Measurements from ENCODE around the gene KIAA1210.
"Not testable (repeated sequence)": the region's sequence is repeated elsewhere in the genome, so short reads cannot be mapped to it uniquely, and the experiment has no call there.

Gene KIAA1210

DNA sequence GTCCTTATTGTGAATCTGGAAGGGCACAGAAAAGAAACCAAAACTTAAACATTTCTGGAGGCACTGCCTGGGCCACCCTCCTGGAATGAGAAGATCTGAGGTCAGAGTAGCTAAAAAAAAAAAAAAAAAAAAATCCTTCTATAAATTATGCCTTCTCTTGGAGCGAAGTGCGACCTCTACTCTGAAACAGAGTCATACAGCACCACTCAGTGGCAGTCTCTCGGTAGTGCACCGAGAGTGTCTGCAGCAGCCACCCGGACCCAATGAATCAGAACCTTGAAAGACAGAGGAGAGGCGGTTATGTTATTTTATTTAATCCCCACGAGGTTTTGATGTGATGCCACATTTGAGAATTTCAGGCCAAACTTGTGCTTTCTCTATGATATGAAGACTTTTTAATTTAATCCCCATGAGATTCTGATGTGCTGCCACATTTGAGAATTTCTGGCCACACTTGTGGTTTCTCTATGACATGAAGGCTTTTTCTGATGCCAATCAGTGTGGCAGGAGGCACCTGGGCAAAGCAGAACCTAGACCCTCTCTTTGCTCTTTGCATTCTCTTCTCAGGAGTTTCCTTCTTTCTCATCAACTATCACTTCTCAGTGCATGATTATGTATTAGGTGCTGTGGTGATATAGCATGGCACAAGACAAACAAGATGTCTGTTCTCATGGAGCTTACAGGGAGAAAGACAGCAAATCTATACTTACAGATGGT lies 60.4 kb downstream of the KIAA1210 start:
- FAIRE-seq = no peak

DNA sequence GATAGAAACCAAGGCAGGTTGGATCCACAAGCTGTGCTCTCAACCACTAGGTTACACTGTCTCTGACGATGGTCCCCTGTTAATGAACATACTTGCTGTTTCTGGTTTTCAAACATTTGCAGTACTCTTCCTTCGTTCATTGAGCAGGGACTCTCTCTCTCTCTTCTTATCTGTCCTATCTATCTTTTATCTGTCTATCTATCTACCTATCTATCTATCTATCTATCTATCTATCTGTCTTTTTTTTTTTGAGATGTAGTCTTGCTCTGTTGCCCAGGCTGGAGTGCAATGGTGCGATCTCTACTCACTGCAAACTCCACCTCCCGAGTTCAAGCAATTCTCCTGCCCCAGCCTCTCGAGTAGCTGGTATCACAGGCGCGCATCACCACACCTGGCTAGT lies 64.2 kb downstream of the KIAA1210 start:
- TF ChIP-seq TAF1 (IDR thresholded peaks at IDR 0.05; ENCODE audit: borderline replicate concordance, low read depth, low read length) = no peak
- no peak for TF ChIP-seq POLR2AphosphoS5 (IDR thresholded peaks at IDR 0.05; ENCODE audit: low read depth, low read length)
- no peak for TF ChIP-seq POLR2A (IDR thresholded peaks at IDR 0.05; ENCODE audit: low read depth, low read length)
- no peak for FAIRE-seq

More for the DNA sequence above, 60.4 kb downstream of the KIAA1210 start:
- no peak for DNase-seq (ENCODE audit: insufficient read length)
- TF ChIP-seq POLR2AphosphoS5 (IDR thresholded peaks at IDR 0.05; ENCODE audit: low read depth, low read length) (no peak), POLR2A (IDR thresholded peaks at IDR 0.05; ENCODE audit: low read depth, low read length) (no peak), TAF1 (IDR thresholded peaks at IDR 0.05; ENCODE audit: borderline replicate concordance, low read depth, low read length) (no peak)

DNA sequence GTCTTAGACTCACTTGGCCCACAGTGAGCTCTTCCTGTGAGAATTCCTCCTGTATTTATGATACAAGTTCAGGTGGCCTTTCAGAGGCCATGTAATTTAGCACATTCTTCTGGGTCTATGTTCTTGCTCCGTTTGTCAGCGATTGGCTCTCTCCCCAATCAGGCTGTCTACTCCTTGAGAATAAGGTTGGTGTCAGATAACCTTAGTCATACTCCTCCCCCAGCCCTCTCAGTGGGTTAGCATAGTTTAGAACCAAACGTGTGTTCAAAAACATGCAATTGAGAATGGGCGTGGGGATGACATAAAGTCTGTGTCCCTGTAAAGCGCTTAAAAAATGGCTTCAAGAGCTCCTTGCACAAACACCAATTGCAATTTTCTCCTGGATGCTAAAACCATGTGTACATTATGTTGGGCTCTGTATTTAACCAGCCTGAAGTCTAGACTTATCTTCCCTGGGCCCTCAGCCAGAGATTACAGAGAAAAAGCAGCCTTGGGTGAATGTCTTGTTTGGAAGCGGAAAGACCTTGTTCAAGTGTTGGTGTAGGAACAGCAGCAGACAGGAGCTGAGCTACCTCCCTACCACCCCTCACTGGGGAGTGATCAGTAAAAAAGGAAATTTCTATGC lies 64.8 kb downstream of the KIAA1210 start:
- TF ChIP-seq POLR2A (IDR thresholded peaks at IDR 0.05; ENCODE audit: low read depth, low read length) = no peak
- no peak for TF ChIP-seq TAF1 (IDR thresholded peaks at IDR 0.05; ENCODE audit: borderline replicate concordance, low read depth, low read length)
- no peak for TF ChIP-seq POLR2AphosphoS5 (IDR thresholded peaks at IDR 0.05; ENCODE audit: low read depth, low read length)
- FAIRE-seq (no peak), DNase-seq (ENCODE audit: insufficient read length) (no peak)

More for the DNA sequence above, 64.2 kb downstream of the KIAA1210 start:
- DNase-seq (ENCODE audit: insufficient read length) = no peak

DNA sequence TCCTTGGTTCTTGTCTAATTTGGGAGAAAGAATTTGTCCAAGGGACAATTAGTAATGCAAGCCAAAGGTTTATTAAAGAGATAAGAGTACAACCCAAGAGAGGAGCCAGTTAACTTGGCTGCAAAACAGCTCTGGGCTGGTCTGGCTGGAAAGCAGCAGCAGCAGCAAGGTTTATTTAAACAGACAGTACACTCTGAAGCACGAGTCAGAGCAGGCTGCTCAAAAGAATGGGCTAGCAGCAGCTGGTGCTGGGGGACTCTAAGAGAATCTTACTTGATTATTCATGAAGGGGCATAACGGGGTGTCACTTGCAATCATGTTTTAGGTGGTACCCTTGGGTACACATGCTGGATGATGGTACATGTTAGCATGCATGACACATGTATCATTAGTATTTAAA lies 71.9 kb downstream of the KIAA1210 start:
- no peak for FAIRE-seq
- TF ChIP-seq POLR2AphosphoS5 (IDR thresholded peaks at IDR 0.05; ENCODE audit: low read depth, low read length) = no peak
- TF ChIP-seq TAF1 (IDR thresholded peaks at IDR 0.05; ENCODE audit: borderline replicate concordance, low read depth, low read length) = no peak
- no peak for TF ChIP-seq POLR2A (IDR thresholded peaks at IDR 0.05; ENCODE audit: low read depth, low read length)
- DNase-seq (ENCODE audit: insufficient read length) = no peak

DNA sequence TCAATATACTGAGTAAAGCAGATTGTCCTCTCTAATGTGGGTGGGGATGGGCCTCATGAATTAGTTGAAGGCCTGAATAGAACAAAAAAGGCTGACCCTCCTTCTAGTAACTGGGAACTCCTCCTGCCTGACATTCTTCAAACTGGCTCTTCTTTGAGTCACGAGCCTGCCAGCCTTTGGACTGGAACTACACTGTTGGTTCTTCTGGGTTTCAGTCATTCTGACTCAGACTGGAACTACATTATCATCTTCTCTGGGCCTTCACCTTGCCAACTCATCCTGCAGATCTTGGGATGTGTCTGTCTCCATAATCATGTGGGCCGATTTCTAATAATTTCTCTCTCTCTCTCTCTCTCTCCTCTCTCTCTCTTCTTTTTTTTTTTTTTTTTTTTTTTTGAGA lies 81.7 kb downstream of the KIAA1210 start:
- FAIRE-seq (no peak), DNase-seq (ENCODE audit: insufficient read length) (no peak)
- TF ChIP-seq TAF1 (IDR thresholded peaks at IDR 0.05; ENCODE audit: borderline replicate concordance, low read depth, low read length) = no peak
- TF ChIP-seq POLR2A (IDR thresholded peaks at IDR 0.05; ENCODE audit: low read depth, low read length) = no peak
- no peak for TF ChIP-seq POLR2AphosphoS5 (IDR thresholded peaks at IDR 0.05; ENCODE audit: low read depth, low read length)

DNA sequence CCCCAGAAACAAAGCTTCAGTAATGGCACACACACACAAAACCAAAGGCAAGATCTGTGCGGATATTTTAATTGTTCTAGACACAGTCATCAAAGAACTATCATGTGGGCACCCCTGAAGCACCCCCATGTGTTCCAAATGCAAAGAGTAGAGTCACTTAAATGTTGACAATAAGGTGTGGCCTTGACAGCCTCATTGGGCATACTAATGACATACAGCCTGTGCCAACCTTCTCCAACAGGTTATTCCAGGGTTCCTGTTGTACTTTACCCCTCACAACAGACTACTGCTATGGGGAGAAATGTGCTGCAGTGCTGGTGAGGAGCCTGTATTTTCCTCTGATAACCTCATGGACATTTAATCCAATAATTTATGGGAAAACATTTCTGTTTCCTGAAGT lies 84.6 kb downstream of the KIAA1210 start:
- FAIRE-seq (no peak), DNase-seq (ENCODE audit: insufficient read length) (no peak)
- TF ChIP-seq TAF1 (IDR thresholded peaks at IDR 0.05; ENCODE audit: borderline replicate concordance, low read depth, low read length) = no peak
- TF ChIP-seq POLR2AphosphoS5 (IDR thresholded peaks at IDR 0.05; ENCODE audit: low read depth, low read length) = no peak
- no peak for TF ChIP-seq POLR2A (IDR thresholded peaks at IDR 0.05; ENCODE audit: low read depth, low read length)

DNA sequence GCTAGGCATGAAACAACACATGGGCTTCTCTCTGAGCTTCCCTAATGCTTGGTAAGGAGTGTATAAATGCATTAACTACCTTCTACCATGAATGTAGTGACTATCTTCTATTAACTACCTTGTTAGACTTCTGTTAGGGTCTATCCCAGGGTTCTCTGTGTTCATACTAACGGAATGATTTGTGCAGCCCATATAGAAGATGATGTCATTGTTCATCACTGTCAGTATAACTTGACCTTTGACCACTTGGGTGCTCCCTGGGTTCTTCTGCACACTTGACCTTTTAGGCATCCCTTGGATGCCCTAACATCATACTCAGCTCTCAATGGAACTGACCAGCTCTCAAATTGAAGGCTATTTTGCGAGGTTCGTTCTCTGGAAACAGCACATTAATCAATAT lies 85.6 kb downstream of the KIAA1210 start:
- DNase-seq (ENCODE audit: insufficient read length) (no peak), FAIRE-seq (no peak)
- TF ChIP-seq POLR2A (IDR thresholded peaks at IDR 0.05; ENCODE audit: low read depth, low read length) = no peak
- TF ChIP-seq TAF1 (IDR thresholded peaks at IDR 0.05; ENCODE audit: borderline replicate concordance, low read depth, low read length) = no peak
- TF ChIP-seq POLR2AphosphoS5 (IDR thresholded peaks at IDR 0.05; ENCODE audit: low read depth, low read length) = no peak

DNA sequence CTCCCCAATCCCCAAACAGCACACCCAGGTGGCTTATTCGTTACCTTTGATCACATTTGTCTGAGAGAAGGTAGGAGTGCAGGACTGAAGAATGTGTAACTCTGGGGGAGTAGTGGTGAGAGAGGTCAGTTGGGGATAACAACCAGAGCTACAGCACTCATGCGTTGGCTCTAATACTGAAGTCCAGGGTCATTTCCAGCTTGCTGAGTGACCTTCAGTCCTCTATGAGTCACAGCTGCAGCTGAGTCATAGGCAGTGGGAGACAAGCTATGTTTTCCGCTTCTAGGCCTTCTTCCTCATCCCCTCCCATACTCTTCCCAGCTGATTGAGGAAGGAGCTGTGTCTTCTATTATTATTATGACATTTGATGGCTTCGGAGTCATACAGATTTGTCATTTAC lies 86.4 kb downstream of the KIAA1210 start:
- FAIRE-seq (no peak), DNase-seq (ENCODE audit: insufficient read length) (no peak)
- TF ChIP-seq TAF1 (IDR thresholded peaks at IDR 0.05; ENCODE audit: borderline replicate concordance, low read depth, low read length) (no peak), POLR2AphosphoS5 (IDR thresholded peaks at IDR 0.05; ENCODE audit: low read depth, low read length) (no peak), POLR2A (IDR thresholded peaks at IDR 0.05; ENCODE audit: low read depth, low read length) (no peak)

DNA sequence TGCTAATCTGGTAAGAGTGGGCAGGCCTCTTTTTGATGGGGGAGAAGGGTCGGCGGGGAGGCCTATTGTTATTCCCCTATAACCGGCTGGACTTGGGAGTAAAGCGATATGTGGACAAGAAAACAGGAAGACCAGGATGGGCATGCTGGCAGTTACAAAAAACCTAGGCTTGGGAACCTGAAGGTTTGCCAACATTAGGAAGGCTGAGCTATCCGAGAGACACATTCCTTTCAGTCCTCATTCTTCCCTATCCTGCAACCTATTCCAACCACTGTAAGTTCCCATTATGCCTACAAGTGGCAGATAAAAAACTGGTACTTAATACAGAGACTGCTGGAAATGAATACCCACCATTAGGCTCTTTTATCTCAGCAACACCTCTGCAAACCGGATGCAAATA lies 87.2 kb downstream of the KIAA1210 start:
- no peak for TF ChIP-seq TAF1 (IDR thresholded peaks at IDR 0.05; ENCODE audit: borderline replicate concordance, low read depth, low read length)
- DNase-seq (ENCODE audit: insufficient read length) (no peak), FAIRE-seq (no peak)

DNA sequence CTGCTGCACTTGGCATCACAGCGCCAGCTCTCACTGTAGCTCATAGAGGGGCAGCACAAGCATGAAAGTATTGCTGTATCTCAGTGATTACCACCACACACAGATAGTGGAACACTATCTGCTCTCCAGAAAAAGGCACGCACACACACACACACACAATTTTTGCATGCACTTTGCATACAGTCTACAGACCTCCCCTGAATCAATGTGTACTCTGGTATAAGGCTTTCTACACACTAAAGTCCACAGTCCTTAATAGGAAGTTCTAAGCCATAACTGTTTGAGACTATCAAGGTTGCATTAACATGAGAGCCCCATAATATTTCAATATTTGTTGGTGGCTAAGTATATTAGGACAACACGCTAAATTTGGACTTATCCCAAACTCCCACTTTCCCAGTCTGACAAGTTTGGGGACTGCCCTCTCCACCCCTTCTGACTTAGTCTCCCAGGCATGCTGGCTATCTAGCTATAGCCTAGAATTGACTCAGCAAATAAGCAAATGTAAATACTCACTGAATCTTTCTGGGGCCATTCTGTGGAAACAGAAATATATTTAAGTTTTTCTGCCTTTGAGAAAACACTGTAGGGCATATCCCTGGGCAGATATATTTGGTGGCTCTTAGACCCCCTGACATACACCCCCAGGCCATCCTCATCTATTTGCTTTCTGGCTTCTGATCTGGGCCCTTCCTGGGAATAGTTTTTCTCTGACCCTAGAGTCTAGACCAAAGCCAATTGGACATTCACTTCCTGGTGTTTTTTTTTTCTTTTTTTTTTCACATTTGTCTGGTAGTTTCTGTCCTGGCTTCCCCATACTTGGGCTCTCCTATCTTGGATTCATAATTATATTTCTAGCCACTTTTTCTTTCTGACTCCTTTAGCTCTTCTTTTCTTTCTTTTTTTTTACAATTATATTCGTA lies 91.2 kb downstream of the KIAA1210 start:
- no peak for DNase-seq (ENCODE audit: insufficient read length)
- TF ChIP-seq POLR2A (IDR thresholded peaks at IDR 0.05; ENCODE audit: low read depth, low read length) (no peak), TAF1 (IDR thresholded peaks at IDR 0.05; ENCODE audit: borderline replicate concordance, low read depth, low read length) (no peak), POLR2AphosphoS5 (IDR thresholded peaks at IDR 0.05; ENCODE audit: low read depth, low read length) (no peak)
- no peak for FAIRE-seq

DNA sequence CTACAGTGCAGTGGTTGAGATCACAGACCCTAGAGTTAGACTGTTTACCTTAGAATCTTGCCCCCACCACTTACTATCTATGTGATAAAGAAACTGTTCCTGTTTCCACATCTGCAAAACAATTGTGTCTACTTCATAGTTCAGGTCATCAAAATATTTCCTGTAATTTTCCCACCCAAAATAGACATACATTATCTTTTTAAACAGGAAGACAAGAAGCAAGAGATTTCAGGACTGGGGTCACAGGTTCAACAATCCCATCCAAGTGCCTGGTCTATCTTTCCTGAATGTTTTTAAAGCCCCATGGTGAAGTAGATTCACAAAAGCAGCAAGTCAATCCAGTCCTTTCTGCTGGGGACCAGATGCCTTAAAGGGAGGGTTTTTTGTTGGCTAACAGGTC lies 96.6 kb downstream of the KIAA1210 start:
- no peak for FAIRE-seq
- no peak for DNase-seq (ENCODE audit: insufficient read length)
- TF ChIP-seq POLR2AphosphoS5 (IDR thresholded peaks at IDR 0.05; ENCODE audit: low read depth, low read length) = no peak
- TF ChIP-seq TAF1 (IDR thresholded peaks at IDR 0.05; ENCODE audit: borderline replicate concordance, low read depth, low read length) = no peak
- TF ChIP-seq POLR2A (IDR thresholded peaks at IDR 0.05; ENCODE audit: low read depth, low read length) = no peak

DNA sequence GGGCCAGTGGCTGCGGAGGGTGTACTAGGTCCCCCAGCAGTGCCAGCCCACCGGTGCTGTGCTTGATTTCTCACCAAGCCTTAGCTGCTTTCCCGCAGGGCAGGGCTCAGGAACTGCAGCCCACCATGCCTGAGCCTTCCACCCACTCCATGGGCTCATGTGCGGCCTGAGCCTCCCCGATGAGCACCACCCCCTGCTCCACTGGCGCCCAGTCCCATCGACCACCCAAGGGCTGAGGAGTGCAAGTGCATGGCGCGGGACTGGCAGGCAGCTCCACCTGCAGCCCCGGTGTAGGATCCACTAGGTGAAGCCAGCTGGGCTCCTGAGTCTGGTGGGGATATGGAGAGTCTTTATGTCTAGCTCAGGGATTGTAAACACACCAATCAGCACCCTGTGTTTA lies 98.0 kb downstream of the KIAA1210 start:
- not testable (repeated sequence) for FAIRE-seq; DNase-seq (ENCODE audit: insufficient read length)

All from GM12892 (cell line).